HG02840 (cell line): ENCODE measurements around the gene S100A10.

Experiments
- ATAC-seq: cut with Tn5 transposase; IDR thresholded peaks from one replicate; pipeline ENCODE4 v1.9.1; 2021; ENCODE audit warnings: mild to moderate bottlenecking, moderate library complexity, moderate number of reproducible peaks; ENCODE audit not compliant: unreplicated experiment, low FRiP score

S100A10 gene

GRCh38 chr1:151989211-151989862 lies 4.3 kb downstream of the S100A10 start:
- ATAC-seq = no peak

DNA sequence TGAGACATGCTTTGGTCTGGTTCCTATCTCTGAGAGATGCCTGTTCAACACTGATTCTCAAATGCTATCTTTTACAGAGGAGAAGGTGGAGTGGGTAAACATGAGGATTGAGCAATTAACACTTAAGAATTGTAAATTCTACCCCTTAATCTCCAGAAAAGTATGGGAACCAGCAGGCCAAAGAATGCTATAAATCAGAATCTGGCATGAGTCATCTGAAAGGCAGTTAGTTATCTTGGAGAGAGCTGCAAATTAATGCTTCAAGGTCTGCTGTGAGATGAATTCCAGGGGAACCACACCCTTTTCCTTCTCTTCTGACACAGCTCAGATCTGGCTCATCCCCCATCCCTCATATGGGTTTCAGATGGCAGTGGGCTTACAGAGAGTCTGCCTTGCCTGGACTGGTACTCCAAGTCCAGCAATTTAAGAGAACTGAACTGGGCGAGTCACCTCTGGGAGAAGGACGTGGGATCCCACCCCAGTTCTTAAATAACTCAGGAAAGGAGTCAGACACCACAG lies 5.2 kb downstream of the S100A10 start:
- ATAC-seq = no peak

- no peak for ATAC-seq
Measured at GRCh38 chr1:151986501-151987190, 7.0 kb downstream of the S100A10 start.

- ATAC-seq = no peak
Measured at GRCh38 chr1:151985768-151986167, 7.9 kb downstream of the S100A10 start.

GRCh38 chr1:151985270-151985669 lies 8.4 kb downstream of the S100A10 start:
- ATAC-seq = no peak

- peak; percentile 70 for ATAC-seq
Measured at GRCh38 chr1:151984313-151984956, 9.2 kb downstream of the S100A10 start.

DNA sequence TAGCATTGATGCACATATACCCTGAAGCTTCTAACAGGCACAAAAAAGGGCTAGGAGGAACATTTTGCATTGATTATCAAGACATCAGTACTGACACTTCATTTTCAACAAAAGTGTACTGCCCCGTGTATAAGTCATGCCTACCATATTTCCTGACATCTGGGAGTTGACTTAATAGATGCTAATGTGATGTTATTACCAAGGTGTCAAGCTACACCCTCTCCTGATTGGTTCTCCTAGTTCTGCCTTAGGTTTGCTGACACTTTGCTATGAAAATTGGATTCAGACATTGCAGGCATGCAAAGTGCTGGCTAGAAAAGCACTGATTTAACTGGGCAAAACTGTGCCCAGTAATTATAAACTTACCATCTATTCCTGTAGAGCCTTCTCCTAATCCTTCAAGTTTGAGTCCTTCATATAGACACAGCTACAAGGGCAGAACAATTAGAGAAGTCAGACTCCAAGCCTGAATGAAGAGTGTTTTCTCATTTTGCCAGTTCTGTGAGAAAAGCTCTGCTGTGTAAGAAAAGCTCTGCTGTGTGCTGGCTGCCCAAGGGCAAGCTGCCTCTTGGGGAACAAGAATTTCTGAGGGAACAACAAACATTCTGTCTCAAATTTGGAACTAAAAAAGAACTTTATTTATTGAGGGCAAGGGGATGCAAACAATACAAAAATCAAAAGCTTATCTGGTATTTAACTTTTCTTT lies 11.2 kb downstream of the S100A10 start:
- ATAC-seq = no peak

- no peak for ATAC-seq
Measured at GRCh38 chr1:151981178-151981525, 12.5 kb downstream of the S100A10 start.

DNA sequence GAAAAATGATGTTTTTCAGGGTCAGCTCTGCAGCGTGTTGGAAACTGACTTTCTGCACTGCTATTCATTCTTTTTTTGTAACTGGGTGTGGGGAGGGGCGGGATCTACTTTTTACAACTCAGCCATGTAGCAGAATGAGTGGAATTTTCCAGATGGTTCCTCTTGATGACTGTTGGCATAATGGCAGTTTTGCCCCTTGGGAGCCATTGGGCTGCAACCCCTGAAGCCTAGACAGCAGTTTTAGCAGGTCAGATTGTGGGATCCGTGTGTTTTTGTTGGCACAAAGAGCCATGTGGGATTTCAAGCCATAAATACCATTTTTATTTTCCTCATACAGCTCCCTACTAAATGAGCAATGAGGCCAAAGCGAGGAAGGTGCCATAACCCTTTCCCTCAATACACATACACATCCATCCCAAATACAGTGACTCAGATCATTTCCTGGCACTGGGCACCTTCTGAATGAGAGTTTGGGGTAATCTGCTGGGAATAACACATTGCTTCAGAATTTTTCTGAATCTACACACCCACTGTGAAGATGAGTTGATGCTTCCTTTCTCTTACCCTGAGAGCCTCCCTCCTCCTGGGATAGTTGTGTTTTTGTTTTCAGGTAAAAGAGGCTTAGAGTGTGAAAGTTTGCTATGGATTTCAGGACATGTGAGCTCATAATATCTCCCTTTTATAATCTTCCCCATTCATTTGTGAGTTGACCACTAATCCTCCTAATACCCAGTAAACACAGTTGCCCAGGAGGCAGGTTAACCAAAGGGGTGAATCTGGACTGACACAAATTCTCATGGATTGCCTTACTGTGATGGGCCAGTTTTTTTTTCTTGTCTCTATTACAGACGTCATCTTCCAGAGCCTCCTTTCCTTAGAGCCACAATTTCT lies 13.1 kb downstream of the S100A10 start:
- no peak for ATAC-seq

- ATAC-seq = no peak
Measured at GRCh38 chr1:151978922-151979321, 14.7 kb downstream of the S100A10 start.

- ATAC-seq = no peak
Measured at GRCh38 chr1:151977662-151978230, 15.9 kb downstream of the S100A10 start.

DNA sequence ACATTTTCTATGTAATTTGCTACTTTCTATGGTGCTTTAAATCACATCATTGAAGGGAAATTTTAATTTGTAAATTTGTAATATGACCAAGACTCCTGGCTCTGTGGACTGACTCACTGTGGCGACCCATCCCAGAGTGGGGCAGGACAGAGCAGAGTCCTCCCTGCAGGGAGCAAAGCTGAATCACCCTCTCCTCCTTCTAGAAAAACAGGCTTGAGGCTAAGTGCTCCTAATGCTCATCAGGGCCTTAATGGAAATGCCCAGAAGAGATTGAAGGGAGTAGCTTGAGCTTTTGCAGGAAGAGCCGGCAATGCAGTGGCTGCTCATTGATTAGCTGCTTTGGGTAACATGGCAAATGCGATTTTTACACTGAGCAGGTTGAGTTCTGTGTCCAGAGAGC lies 16.8 kb downstream of the S100A10 start:
- ATAC-seq = no peak

DNA sequence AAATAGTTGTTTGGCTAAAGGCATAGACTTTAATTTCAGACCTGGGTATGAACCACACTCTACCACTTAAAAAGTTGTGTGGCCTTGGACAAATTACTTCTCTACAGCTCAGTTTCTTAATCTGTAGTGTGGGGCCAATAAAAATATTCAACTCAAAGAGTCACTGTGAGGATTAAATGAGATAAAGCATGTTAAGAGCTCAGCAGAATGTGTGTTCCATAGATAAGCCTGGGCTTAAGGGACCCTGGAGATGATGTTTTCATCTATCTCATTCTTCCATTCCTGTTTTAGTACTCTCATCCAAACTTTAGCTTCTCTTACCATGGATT lies 17.7 kb downstream of the S100A10 start:
- no peak for ATAC-seq

GRCh38 chr1:151975311-151976014 lies 18.2 kb downstream of the S100A10 start:
- ATAC-seq = no peak

GRCh38 chr1:151972542-151973248 lies 21.0 kb downstream of the S100A10 start:
- ATAC-seq = no peak

GRCh38 chr1:151970626-151971025 lies 23.0 kb downstream of the S100A10 start:
- ATAC-seq = no peak

DNA sequence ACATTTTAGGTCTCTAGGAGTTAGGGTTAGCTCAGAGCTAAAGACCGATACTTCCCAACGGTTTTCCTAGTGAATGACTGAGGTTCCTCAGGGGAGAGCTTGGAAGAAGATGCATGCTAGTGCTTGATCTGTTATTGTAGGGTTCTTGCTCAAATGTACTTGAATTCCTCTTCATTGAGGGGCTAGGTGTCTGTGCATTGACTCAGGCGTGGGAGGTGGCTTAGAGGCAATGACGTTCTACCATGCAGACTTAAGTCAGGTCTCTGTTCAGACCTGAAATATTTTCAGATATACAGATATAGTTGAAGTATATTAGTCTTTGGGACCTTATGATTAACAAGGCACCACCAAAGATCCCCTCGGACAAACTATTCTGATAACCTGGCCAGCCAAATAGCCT lies 23.5 kb downstream of the S100A10 start:
- no peak for ATAC-seq

DNA sequence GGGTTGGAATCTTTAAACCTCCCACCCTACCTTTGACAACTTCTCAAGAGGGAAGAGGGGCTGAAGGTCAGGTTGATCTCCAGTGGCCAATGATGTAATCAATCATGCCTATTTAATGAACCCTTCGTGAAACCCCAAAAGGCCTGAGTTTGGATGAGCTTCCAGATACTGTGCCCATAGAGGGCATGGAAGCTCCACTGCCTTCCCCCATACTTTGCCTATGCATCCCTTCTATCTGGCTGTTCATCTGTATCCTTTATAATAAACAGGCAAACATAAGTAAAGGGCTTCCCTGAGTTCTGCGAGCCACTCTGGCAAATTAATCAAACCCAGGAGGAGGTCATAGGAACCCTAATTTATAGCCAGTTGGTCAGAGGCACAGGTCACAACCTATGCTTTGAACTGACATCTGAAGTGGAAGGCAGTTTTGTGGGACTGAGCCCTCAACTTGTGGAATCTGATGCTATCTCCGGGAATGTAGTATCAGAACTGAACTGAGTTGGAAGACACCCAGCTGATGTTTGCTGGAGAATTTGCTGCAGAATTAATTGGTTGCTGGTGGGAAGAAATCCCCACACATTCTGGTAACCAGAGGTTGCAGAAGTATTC lies 24.8 kb downstream of the S100A10 start:
- ATAC-seq = no peak
